Fibroblast of skin of scalp (primary cell): Measurements from ENCODE around the gene BEGAIN.
A peak's percentile ranks its signal among the peaks of the same experiment; 100 is the strongest.

ENCODE experiments used
- DNase-seq: peaks from one replicate; pipeline ENCODE4 v3.0.0-alpha.2; 2013

BEGAIN gene

GRCh38 chr14:100567877-100568163, 19.4 kb downstream of the BEGAIN start:
- DNase-seq = no peak

- no peak for DNase-seq
These were observed 20.0 kb downstream of the BEGAIN start for GRCh38 chr14:100567009-100567876.

GRCh38 chr14:100566586-100566985, 20.6 kb downstream of the BEGAIN start:
- no peak for DNase-seq

GRCh38 chr14:100566119-100566518, 21.1 kb downstream of the BEGAIN start:
- no peak for DNase-seq

GRCh38 chr14:100565650-100566049, 21.6 kb downstream of the BEGAIN start:
- no peak for DNase-seq

- DNase-seq = no peak
These were observed 22.7 kb downstream of the BEGAIN start for GRCh38 chr14:100564512-100564911.

- DNase-seq = no peak
These were observed 24.5 kb downstream of the BEGAIN start for GRCh38 chr14:100562751-100563150.

- DNase-seq = no peak
These were observed 26.2 kb downstream of the BEGAIN start for GRCh38 chr14:100561005-100561404.

- DNase-seq = no peak
These were observed 26.7 kb downstream of the BEGAIN start for GRCh38 chr14:100560471-100560870.

GRCh38 chr14:100559455-100559854, 27.8 kb downstream of the BEGAIN start:
- no peak for DNase-seq

GRCh38 chr14:100558966-100559365, 28.3 kb downstream of the BEGAIN start:
- no peak for DNase-seq

- DNase-seq = no peak
These were observed 29.0 kb downstream of the BEGAIN start for GRCh38 chr14:100558226-100558625.

GRCh38 chr14:100557658-100558057, 29.6 kb downstream of the BEGAIN start:
- peak; percentile 12 for DNase-seq

- no peak for DNase-seq
These were observed 30.2 kb downstream of the BEGAIN start for GRCh38 chr14:100556936-100557505.

- DNase-seq = no peak
These were observed 31.1 kb downstream of the BEGAIN start for GRCh38 chr14:100556140-100556475.

GRCh38 chr14:100555436-100556139, 31.6 kb downstream of the BEGAIN start:
- DNase-seq = no peak

- no peak for DNase-seq
These were observed 32.4 kb downstream of the BEGAIN start for GRCh38 chr14:100554696-100555320.

- peak; percentile 8 for DNase-seq
These were observed 33.0 kb downstream of the BEGAIN start for GRCh38 chr14:100554082-100554677.

GRCh38 chr14:100553471-100553870, 33.7 kb downstream of the BEGAIN start:
- DNase-seq = no peak

- DNase-seq = no peak
These were observed 34.6 kb downstream of the BEGAIN start for GRCh38 chr14:100552524-100553125.

GRCh38 chr14:100551056-100551455, 36.2 kb downstream of the BEGAIN start:
- DNase-seq = no peak

- DNase-seq = no peak
These were observed 37.2 kb downstream of the BEGAIN start for GRCh38 chr14:100549834-100550625.
